ENCODE data around the gene EMILIN1. TPM values are rescaled to one million over a fixed set of nuclear protein-coding genes. Genes with fewer than 3 reads are reported as not detected.
A peak's percentile ranks its signal among the peaks of the same experiment; 100 is the strongest.

Gene EMILIN1
- 100 to 1,000 TPM; 231 to 309 TPM for total RNA-seq

DNA sequence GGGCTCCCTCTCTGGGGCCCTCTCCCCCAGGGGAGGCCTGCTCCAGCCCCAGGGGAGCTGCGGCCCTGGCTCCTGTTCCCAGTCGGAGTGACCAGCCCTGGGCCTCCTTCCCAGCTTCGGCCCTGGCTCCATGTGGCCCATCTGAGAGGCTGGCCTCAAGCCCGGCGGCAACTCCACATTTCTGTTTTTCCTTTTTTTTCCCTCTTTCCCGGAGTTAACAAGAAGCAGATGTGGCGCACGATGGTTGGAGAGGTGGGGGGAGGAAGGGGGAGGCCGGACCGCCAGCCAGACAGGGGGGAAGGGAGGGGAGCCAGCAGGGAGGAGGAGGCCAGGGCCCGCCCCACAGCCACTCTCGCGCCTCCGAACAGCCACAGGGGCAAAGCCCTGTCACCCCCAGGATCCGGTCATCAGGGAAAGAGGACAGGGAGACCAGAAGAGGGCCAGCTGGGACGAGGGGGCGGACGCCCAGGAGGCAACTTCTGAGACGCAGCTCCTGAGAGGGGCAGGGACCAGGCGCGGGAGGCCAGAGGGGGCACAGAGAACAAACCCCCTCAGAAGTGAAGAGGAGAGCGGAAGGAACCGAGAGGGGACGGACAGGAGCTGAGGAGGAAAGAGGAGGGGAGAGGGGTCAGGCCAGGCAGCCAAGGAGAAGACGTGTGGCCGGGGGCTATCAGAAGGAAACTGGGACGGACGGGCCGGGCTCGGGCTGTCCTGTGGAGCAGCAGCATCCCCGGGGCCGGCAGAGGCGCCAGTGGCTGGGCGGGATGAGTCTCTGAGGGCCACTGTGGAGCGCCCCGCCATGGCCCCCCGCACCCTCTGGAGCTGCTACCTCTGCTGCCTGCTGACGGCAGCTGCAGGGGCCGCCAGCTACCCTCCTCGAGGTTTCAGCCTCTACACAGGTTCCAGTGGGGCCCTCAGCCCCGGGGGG is at the start of gene EMILIN1:
EMILIN1 (plus strand) TSS at position 349 of the 928 bp plus-strand sequence; CDS start at position 800, 451 bp downstream.
- peaks cover 40 to 74% of the 10 kb centered on the region in 2 donors for H3K4me1 ChIP-seq (ENCODE audit: control insufficient read depth in 1 of 2, low read depth in 2 of 2)
- ATAC-seq (ENCODE audit: insufficient number of reproducible peaks, low FRiP score, low read depth), result peak; percentile 76
- no peaks in the 10 kb centered on the region for H3K9me3 ChIP-seq
- no peaks in the 10 kb centered on the region for H3K27me3 ChIP-seq (replicated peaks; ENCODE audit: insufficient read depth)
- H3K4me3 ChIP-seq, result peak within 1 kb of the TSS; percentile 77
- peaks cover 14% of the 10 kb centered on the region for H3K36me3 ChIP-seq
- TF ChIP-seq, protein P1, sequence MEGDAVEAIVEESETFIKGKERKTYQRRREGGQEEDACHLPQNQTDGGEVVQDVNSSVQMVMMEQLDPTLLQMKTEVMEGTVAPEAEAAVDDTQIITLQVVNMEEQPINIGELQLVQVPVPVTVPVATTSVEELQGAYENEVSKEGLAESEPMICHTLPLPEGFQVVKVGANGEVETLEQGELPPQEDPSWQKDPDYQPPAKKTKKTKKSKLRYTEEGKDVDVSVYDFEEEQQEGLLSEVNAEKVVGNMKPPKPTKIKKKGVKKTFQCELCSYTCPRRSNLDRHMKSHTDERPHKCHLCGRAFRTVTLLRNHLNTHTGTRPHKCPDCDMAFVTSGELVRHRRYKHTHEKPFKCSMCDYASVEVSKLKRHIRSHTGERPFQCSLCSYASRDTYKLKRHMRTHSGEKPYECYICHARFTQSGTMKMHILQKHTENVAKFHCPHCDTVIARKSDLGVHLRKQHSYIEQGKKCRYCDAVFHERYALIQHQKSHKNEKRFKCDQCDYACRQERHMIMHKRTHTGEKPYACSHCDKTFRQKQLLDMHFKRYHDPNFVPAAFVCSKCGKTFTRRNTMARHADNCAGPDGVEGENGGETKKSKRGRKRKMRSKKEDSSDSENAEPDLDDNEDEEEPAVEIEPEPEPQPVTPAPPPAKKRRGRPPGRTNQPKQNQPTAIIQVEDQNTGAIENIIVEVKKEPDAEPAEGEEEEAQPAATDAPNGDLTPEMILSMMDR (IDR thresholded peaks at IDR 0.05), result no peak
- DNase-seq (ENCODE audit: low spot score), result peak; percentile 81
- H3K27ac ChIP-seq, result peak within 1 kb of the TSS; percentile 87 to 98

DNA sequence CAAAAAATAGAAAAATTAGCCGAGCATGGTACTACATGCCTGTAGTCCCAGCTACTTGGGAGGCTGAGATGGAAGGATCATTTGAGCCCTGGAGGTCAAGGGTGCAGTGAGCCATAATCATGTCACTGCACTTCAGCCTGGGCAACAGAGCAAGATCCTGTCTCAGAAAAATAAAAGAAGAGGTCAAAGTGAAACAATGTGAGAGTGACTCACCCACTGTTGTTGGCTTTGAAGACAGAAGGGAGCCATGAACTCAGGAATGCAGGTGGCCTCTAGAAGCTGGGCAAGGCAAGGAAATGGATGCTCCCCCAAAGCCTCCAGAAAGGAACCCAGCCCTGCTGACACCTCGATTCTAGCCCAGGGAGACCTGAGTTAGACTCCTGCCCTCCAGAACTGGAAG is 49.4 kb upstream of the EMILIN1 start:
- ATAC-seq (ENCODE audit: insufficient number of reproducible peaks, low FRiP score, low read depth) (no peak), DNase-seq (ENCODE audit: low spot score) (no peak)
- no peaks in the 10 kb centered on the region for H3K27me3 ChIP-seq (replicated peaks; ENCODE audit: insufficient read depth)
- peaks cover 4 to 7% of the 10 kb centered on the region in 2 donors for H3K4me1 ChIP-seq (ENCODE audit: control insufficient read depth in 1 of 2, low read depth in 2 of 2)
- no peaks in the 10 kb centered on the region for H3K9me3 ChIP-seq
- H3K36me3 ChIP-seq, result peaks cover 10% of the 10 kb centered on the region
- no peak overlapping the region for H3K27ac ChIP-seq
- TF ChIP-seq, protein P1 (IDR thresholded peaks at IDR 0.05), result no peak
- H3K4me3 ChIP-seq, result no peak overlapping the region

DNA sequence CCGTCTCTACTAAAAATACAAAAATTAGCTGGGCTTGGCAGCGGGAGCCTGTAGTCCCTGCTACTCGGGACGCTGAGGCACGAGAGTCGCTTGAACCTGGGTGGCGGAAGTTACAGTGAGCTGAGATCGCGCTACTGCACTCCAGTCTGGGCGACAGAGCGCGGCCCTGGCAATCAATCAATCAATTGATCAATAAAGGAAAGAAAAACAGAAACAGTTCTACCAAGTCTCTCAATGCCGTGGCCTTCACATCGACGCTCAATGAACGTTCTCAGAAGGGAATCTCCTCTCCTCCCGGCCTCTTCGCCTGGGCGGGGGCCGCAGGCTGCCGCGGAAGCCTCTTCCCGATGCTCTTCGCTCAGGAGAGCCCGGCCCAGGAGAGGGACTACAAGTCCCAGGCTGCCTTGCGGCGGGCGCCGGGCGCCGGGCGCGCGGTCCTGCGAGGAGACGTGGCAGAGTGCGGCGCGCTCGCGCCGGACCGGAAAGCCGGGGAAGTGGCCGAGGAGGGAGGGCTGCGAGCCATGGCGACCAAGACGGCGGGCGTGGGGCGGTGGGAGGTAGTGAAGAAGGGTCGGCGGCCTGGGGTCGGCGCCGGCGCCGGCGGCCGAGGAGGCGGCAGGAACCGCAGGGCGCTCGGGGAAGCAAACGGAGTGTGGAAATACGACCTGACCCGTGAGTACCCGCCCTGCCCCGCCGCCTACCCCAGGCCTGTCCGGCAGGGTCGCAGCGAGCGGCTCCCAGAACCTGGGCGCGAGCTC is 45.7 kb upstream of the EMILIN1 start, which contains the start of gene TMEM214:
TMEM214 (plus strand) TSS at position 471 of the 758 bp plus-strand sequence; CDS start at position 522, 51 bp downstream.
- Histone ChIP-seq H3K27ac (peak within 1 kb of the TSS; percentile 72 to 80), H3K4me3 (peak within 1 kb of the TSS; percentile 83), H3K36me3 (peaks cover 26% of the 10 kb centered on the region), H3K4me1 (ENCODE audit: control insufficient read depth in 1 of 2, low read depth in 2 of 2) (peaks cover 14 to 22% of the 10 kb centered on the region in 2 donors), H3K27me3 (replicated peaks; ENCODE audit: insufficient read depth) (no peaks in the 10 kb centered on the region), H3K9me3 (no peaks in the 10 kb centered on the region)
- TF ChIP-seq, protein P1 (IDR thresholded peaks at IDR 0.05), result peak; percentile 32
- DNase-seq (ENCODE audit: low spot score), result peak; percentile 61
- peak; percentile 60 for ATAC-seq (ENCODE audit: insufficient number of reproducible peaks, low FRiP score, low read depth)

DNA sequence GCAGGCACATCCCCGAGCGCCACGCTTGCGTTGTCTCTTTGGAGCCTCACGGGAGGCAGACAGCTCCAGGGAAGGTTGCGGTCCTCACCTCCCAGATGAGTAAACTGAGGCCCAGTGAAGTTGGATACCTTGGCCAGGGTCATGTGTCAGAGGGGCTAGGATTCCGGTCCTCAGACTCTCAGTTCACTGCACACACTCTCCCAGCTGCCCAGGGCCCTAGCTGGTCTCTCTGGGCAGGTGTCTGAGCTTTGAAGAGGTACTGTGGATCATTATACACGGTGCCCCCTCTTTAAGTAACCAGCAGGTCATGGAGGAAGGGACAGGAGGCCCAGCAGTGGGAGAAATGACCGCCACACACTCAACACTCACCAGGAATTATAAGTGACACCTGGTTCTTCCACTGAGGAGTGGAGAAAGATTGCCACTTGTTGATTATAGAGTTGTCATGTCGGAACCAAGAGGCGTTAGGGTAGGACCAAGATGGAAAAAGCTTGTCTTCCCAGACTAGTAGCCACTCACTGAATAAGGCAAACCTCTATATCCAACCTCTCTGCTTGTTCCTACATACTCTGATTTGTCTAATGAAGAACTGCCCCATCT is 45.1 kb upstream of the EMILIN1 start:
- no peaks in the 10 kb centered on the region for H3K9me3 ChIP-seq
- peak; percentile 11 for ATAC-seq (ENCODE audit: insufficient number of reproducible peaks, low FRiP score, low read depth)

More for the DNA sequence above, 45.1 kb upstream of the EMILIN1 start:
- Histone ChIP-seq H3K4me3 (peak overlapping the region; percentile 83), H3K27ac (peak overlapping the region; percentile 72 to 80), H3K27me3 (replicated peaks; ENCODE audit: insufficient read depth) (no peaks in the 10 kb centered on the region), H3K36me3 (peaks cover 33% of the 10 kb centered on the region), H3K4me1 (ENCODE audit: control insufficient read depth in 1 of 2, low read depth in 2 of 2) (peaks cover 14 to 22% of the 10 kb centered on the region in 2 donors)
- no peak for DNase-seq (ENCODE audit: low spot score)
- TF ChIP-seq, protein P1 (IDR thresholded peaks at IDR 0.05), result no peak
